Lower lobe of right lung (tissue), 2 donors: ENCODE results near the gene KCTD1. TPM values are rescaled to one million over a fixed set of nuclear protein-coding genes. Genes with fewer than 3 reads are reported as not detected.

Experiments
- ATAC-seq, 2 donors: fragments of 200-7000 bp; cut with Tn5 transposase; one replicate each; pipeline ENCODE4 v1.9.1; 2020 to 2022; ENCODE audit warnings: mild to moderate bottlenecking in 2 of 2, moderate library complexity in 2 of 2
- DNase-seq: peaks from one replicate; pipeline ENCODE4 v3.0.0-alpha.2; 2020
- H3K27ac ChIP-seq: fragments of 200-600 bp; one replicate; pipeline ENCODE4 v1.8.0; 2022
- H3K27me3 ChIP-seq: fragments of 200-600 bp; one replicate; pipeline ENCODE4 v1.8.0; 2022; ENCODE audit warnings: low read depth
- H3K36me3 ChIP-seq: fragments of 200-600 bp; one replicate; pipeline ENCODE4 v1.8.0; 2022; ENCODE audit warnings: mild to moderate bottlenecking
- H3K4me1 ChIP-seq: fragments of 200-600 bp; one replicate; pipeline ENCODE4 v1.8.0; 2022
- H3K4me3 ChIP-seq: fragments of 200-600 bp; one replicate; pipeline ENCODE4 v1.8.0; 2022; ENCODE audit warnings: mild to moderate bottlenecking
- H3K9me3 ChIP-seq: fragments of 200-600 bp; one replicate; pipeline ENCODE4 v1.8.0; 2022
- CTCF ChIP-seq: fragments of 200-600 bp; IDR thresholded peaks from one replicate; pipeline ENCODE4 v1.8.0; 2022; ENCODE audit warnings: antibody characterized with exemption, mild to moderate bottlenecking
- intact Hi-C: fragments of 100-400 bp; cut with DNase I; formaldehyde crosslinking; loops from one replicate; pipeline ENCODE4 v1.11.0; 2022
- total RNA-seq: library from RNA; stranded (reverse); fragmentation: NEBNext Ultra II Directional; extraction: Animal tissue kit (Norgen Biotek cat#: 25700); gene quantifications from one replicate; pipeline ENCODE4 v1.2.1, GENCODE V29; 2021
- donor health status: DM: no; HTN: yes; CAD: no; lungs with severe emphysema.

KCTD1 gene
- total RNA-seq, 1 donor from 2014 or later: 9.0 TPM

- TF ChIP-seq CTCF: no peak
- no peak overlapping the region for H3K4me3 ChIP-seq
- H3K9me3 ChIP-seq: no peaks in the 10 kb centered on the region
- no peaks in the 10 kb centered on the region for H3K27me3 ChIP-seq
- no peak for ATAC-seq
- DNase-seq: no peak
- H3K4me1 ChIP-seq: no peaks in the 10 kb centered on the region
- peaks cover 6% of the 10 kb centered on the region for H3K36me3 ChIP-seq
- H3K27ac ChIP-seq: no peak overlapping the region
- intact Hi-C loops: no loop called here
Measured at GRCh38 chr18:26456070-26456491, 92.3 kb downstream of the KCTD1 start.

GRCh38 chr18:26455639-26456038, 92.7 kb downstream of the KCTD1 start:
- ATAC-seq (no peak), DNase-seq (no peak)
- Histone ChIP-seq H3K9me3 (no peaks in the 10 kb centered on the region), H3K4me1 (no peaks in the 10 kb centered on the region), H3K36me3 (peaks cover 6% of the 10 kb centered on the region), H3K27ac (no peak overlapping the region), H3K4me3 (no peak overlapping the region), H3K27me3 (no peaks in the 10 kb centered on the region)
- intact Hi-C loops: no loop called here
- no peak for TF ChIP-seq CTCF

- Histone ChIP-seq H3K4me3 (no peak overlapping the region), H3K36me3 (peaks cover 6% of the 10 kb centered on the region), H3K27ac (no peak overlapping the region), H3K9me3 (no peaks in the 10 kb centered on the region), H3K4me1 (no peaks in the 10 kb centered on the region), H3K27me3 (no peaks in the 10 kb centered on the region)
- no peak for ATAC-seq
- intact Hi-C loops: no loop called here
- DNase-seq: no peak
- no peak for TF ChIP-seq CTCF
Measured at GRCh38 chr18:26454616-26455015, 93.7 kb downstream of the KCTD1 start.

- no peak for DNase-seq
- H3K4me1 ChIP-seq: no peaks in the 10 kb centered on the region
- H3K27me3 ChIP-seq: no peaks in the 10 kb centered on the region
- intact Hi-C loops: no loop called here
- ATAC-seq: no peak
- peaks cover 6% of the 10 kb centered on the region for H3K36me3 ChIP-seq
- TF ChIP-seq CTCF: no peak
- no peaks in the 10 kb centered on the region for H3K9me3 ChIP-seq
- no peak overlapping the region for H3K4me3 ChIP-seq
- H3K27ac ChIP-seq: no peak overlapping the region
Measured at GRCh38 chr18:26454192-26454591, 94.2 kb downstream of the KCTD1 start.

- no peaks in the 10 kb centered on the region for H3K9me3 ChIP-seq
- H3K4me3 ChIP-seq: no peak overlapping the region
- H3K36me3 ChIP-seq: peaks cover 6% of the 10 kb centered on the region
- no peak for TF ChIP-seq CTCF
- H3K27ac ChIP-seq: no peak overlapping the region
- H3K4me1 ChIP-seq: no peaks in the 10 kb centered on the region
- ATAC-seq: no peak
- DNase-seq: no peak
- intact Hi-C loops: no loop called here
- no peaks in the 10 kb centered on the region for H3K27me3 ChIP-seq
Measured at GRCh38 chr18:26453386-26453901, 94.9 kb downstream of the KCTD1 start.
